Omental fat pad (tissue), 4 donors: ENCODE results near the gene GPC6. TPM values are rescaled to one million over a fixed set of nuclear protein-coding genes. Genes with fewer than 3 reads are reported as not detected.

Source experiments
- ATAC-seq: fragments of 150-250 bp; one replicate; pipeline ENCODE4 v1.9.1; 2016; ENCODE audit warnings: mild to moderate bottlenecking, moderate library complexity; ENCODE audit not compliant: low FRiP score
- DNase-seq: peaks from one replicate; pipeline ENCODE4 v3.0.0-alpha.2; 2019; ENCODE audit warnings: low spot score
- CTCF ChIP-seq, 3 donors: fragments of 450-650 bp; IDR thresholded peaks; one replicate each; pipeline ENCODE4 v1.5.1; 2016 to 2017; ENCODE audit warnings: antibody characterized with exemption in 3 of 3, mild to moderate bottlenecking in 3 of 3, moderate library complexity in 2 of 3
- total RNA-seq, 4 donors: library from RNA; depleted of rRNA; stranded (reverse); fragments of >200 nt; gene quantifications; one replicate each; pipeline ENCODE4 v1.1.0, GENCODE V29; 2016

GPC6 gene
- total RNA-seq, 4 donors from 2014 or later, result 9.2 to 24.4 (median 16.4) TPM

- DNase-seq (no peak), ATAC-seq (no peak)
- no peak for TF ChIP-seq CTCF (IDR thresholded peaks at IDR 0.05)
These were observed 827.5 kb downstream of the GPC6 start for GRCh38 chr13:94053986-94054593.

GRCh38 chr13:94056362-94056990 lies 829.9 kb downstream of the GPC6 start:
- no peak for ATAC-seq
- TF ChIP-seq CTCF (IDR thresholded peaks at IDR 0.05), result no peak
- DNase-seq, result no peak

GRCh38 chr13:94057618-94058186 lies 831.1 kb downstream of the GPC6 start:
- no peak for DNase-seq
- no peak for TF ChIP-seq CTCF (IDR thresholded peaks at IDR 0.05)
- ATAC-seq, result no peak

GRCh38 chr13:94058821-94059360 lies 832.3 kb downstream of the GPC6 start:
- DNase-seq (no peak), ATAC-seq (no peak)
- no peak for TF ChIP-seq CTCF (IDR thresholded peaks at IDR 0.05)

- DNase-seq (no peak), ATAC-seq (no peak)
- no peak for TF ChIP-seq CTCF (IDR thresholded peaks at IDR 0.05)
These were observed 834.7 kb downstream of the GPC6 start for GRCh38 chr13:94061301-94061700.

- no peak for TF ChIP-seq CTCF (IDR thresholded peaks at IDR 0.05)
- no peak for ATAC-seq
- no peak for DNase-seq
These were observed 836.5 kb downstream of the GPC6 start for GRCh38 chr13:94063096-94063495.
